H1 (cell line): ENCODE data around the gene MAP6. TPM values are rescaled to one million over a fixed set of nuclear protein-coding genes. Genes with fewer than 3 reads are reported as not detected.

ENCODE experiments used
- CTCF ChIA-PET: fragments of 300-600 bp; sonication (Branson Sonifier 250); formaldehyde crosslinking; loops from one replicate; lab custom pipeline; 2021; ENCODE audit not compliant: partially characterized antibody; lab: Charles Lee
- POLR2A ChIA-PET: fragments of 300-600 bp; sonication (Branson Sonifier 250); formaldehyde crosslinking; loops from one replicate; lab custom pipeline; 2021; ENCODE audit warnings: inconsistent platforms; ENCODE audit not compliant: partially characterized antibody; lab: Charles Lee
- DNase-seq, 2 experiments: peaks; one replicate each; pipeline versions ENCODE4 v3.0.0 to v3.0.0-alpha.2; 2010 to 2022; ENCODE audit warnings: low spot score in 2 of 2, low read depth in 1 of 2, mixed read lengths in 1 of 2
- FAIRE-seq: peaks from 2 replicates; lab custom pipeline; 2011; peaks lifted over from hg19 to GRCh38; lab: Jason Lieb, UNC
- H2AFZ ChIP-seq: 2 replicates; pipeline ENCODE4 v1.8.1; 2012; ENCODE audit warnings: low read length, inconsistent platforms
- H2AK5ac ChIP-seq: 2 replicates; pipeline ENCODE4 v1.6.1; 2013; ENCODE audit warnings: low read depth, low read length
- H2BK120ac ChIP-seq: replicated peaks from 2 replicates; pipeline ENCODE3; 2013; ENCODE audit warnings: low read depth, low read length, inconsistent platforms
- H2BK12ac ChIP-seq: 2 replicates; pipeline ENCODE4 v1.6.1; 2013; ENCODE audit warnings: low read depth, low read length
- H2BK15ac ChIP-seq: 2 replicates; pipeline ENCODE4 v1.6.1; 2013; ENCODE audit warnings: low read length
- H2BK20ac ChIP-seq: 2 replicates; pipeline ENCODE4 v1.6.1; 2013; ENCODE audit warnings: low read length
- H2BK5ac ChIP-seq: 2 replicates; pipeline ENCODE4 v1.6.1; 2013; ENCODE audit warnings: low read depth, low read length
- H3K14ac ChIP-seq: 2 replicates; pipeline ENCODE4 v1.6.1; 2013; ENCODE audit warnings: inconsistent platforms; ENCODE audit not compliant: insufficient read length
- H3K18ac ChIP-seq: 2 replicates; pipeline ENCODE4 v1.6.1; 2013; ENCODE audit warnings: low read length; ENCODE audit errors: extremely low read depth
- H3K23ac ChIP-seq: 2 replicates; pipeline ENCODE4 v1.6.1; 2013; ENCODE audit warnings: inconsistent platforms; ENCODE audit not compliant: insufficient read length
- H3K23me2 ChIP-seq: 2 replicates; pipeline ENCODE4 v1.6.1; 2013; ENCODE audit warnings: low read depth, low read length
- H3K27ac ChIP-seq: 2 replicates; pipeline ENCODE4 v1.6.1; 2011; ENCODE audit warnings: low read depth, low read length, inconsistent platforms
- H3K27me3 ChIP-seq, 4 experiments: replicated peaks in 1 of 4; 1 replicate in 1 of 4; 2 replicates in 3 of 4; pipeline versions ENCODE4 v1.6.1 to v1.8.1; 2011 to 2013; ENCODE audit warnings: low read length in 3 of 4, mild to moderate bottlenecking in 3 of 4, inconsistent platforms in 2 of 4, mixed read lengths in 2 of 4, moderate library complexity in 1 of 4; ENCODE audit not compliant: control insufficient read depth in 3 of 4, insufficient read depth in 3 of 4; ENCODE audit errors: extremely low read depth in 1 of 4
- H3K36me3 ChIP-seq, 4 experiments: 2 replicates each; pipeline versions ENCODE4 v1.6.1 to v1.8.1; 2011 to 2013; ENCODE audit warnings: mild to moderate bottlenecking in 4 of 4, low read length in 3 of 4, moderate library complexity in 2 of 4, control low read depth in 1 of 4, inconsistent platforms in 1 of 4; ENCODE audit not compliant: insufficient read depth in 4 of 4, control insufficient read depth in 2 of 4
- H3K4ac ChIP-seq: replicated peaks from 2 replicates; pipeline ENCODE3; 2013; ENCODE audit warnings: low read length, low read depth, mixed read lengths, inconsistent platforms; ENCODE audit not compliant: insufficient read length
- H3K4me1 ChIP-seq, 4 experiments: replicated peaks in 1 of 4; 1 replicate in 1 of 4; 2 replicates in 3 of 4; pipeline versions ENCODE4 v1.6.1 to v1.8.1; 2011 to 2013; ENCODE audit warnings: low read length in 3 of 4, inconsistent platforms in 2 of 4, mixed read lengths in 1 of 4; ENCODE audit not compliant: insufficient read depth in 4 of 4, control insufficient read depth in 3 of 4
- H3K4me2 ChIP-seq, 2 experiments: 2 replicates each; pipeline versions ENCODE4 v1.6.1 to v1.8.1; 2011 to 2013; ENCODE audit warnings: low read depth in 2 of 2, low read length in 2 of 2, control low read depth in 1 of 2, inconsistent platforms in 1 of 2, mild to moderate bottlenecking in 1 of 2; ENCODE audit not compliant: insufficient read depth in 1 of 2
- H3K4me3 ChIP-seq, 4 experiments: fragments of 200-600, 300-600 bp in 1 of 4; sonication (generic), shearing (Covaris generic), sonication (Bioruptor Twin) in 1 of 4; 2 replicates each; pipeline versions ENCODE4 v1.5.1 to v1.8.1; 2011 to 2016; ENCODE audit warnings: low read length in 4 of 4, low read depth in 3 of 4, control low read depth in 2 of 4, inconsistent platforms in 2 of 4, mild to moderate bottlenecking in 2 of 4, mixed read lengths in 1 of 4, moderate library complexity in 1 of 4; ENCODE audit not compliant: insufficient read depth in 2 of 4; ENCODE audit errors: extremely low read depth in 1 of 4
- H3K56ac ChIP-seq: replicated peaks from 2 replicates; pipeline ENCODE3; 2013; ENCODE audit warnings: low read depth, mild to moderate bottlenecking, mixed read lengths, low read length, inconsistent platforms; ENCODE audit not compliant: insufficient read length
- H3K79me1 ChIP-seq: 2 replicates; pipeline ENCODE4 v1.6.1; 2013; ENCODE audit warnings: low read depth, low read length, control low read depth
- H3K79me2 ChIP-seq, 2 experiments: 2 replicates each; pipeline versions ENCODE4 v1.6.1 to v1.8.1; 2012 to 2013; ENCODE audit warnings: low read length in 2 of 2, mild to moderate bottlenecking in 2 of 2, inconsistent platforms in 1 of 2; ENCODE audit not compliant: insufficient read depth in 2 of 2, control insufficient read depth in 1 of 2
- H3K9ac ChIP-seq, 4 experiments: replicated peaks in 1 of 4; 1 replicate in 1 of 4; 2 replicates in 3 of 4; pipeline versions ENCODE4 v1.6.1 to v1.8.1; 2011 to 2013; ENCODE audit warnings: low read depth in 3 of 4, low read length in 3 of 4, control low read depth in 2 of 4, mild to moderate bottlenecking in 2 of 4, moderate library complexity in 2 of 4, inconsistent platforms in 1 of 4; ENCODE audit errors: extremely low read depth in 1 of 4
- H3K9me3 ChIP-seq, 2 experiments: 2 replicates each; pipeline versions ENCODE4 v1.6.1 to v1.8.1; 2012 to 2013; ENCODE audit warnings: mild to moderate bottlenecking in 2 of 2, moderate library complexity in 2 of 2, control low read depth in 1 of 2, inconsistent platforms in 1 of 2, low read depth in 1 of 2, low read length in 1 of 2, mixed read lengths in 1 of 2; ENCODE audit not compliant: insufficient read depth in 2 of 2
- H4K20me1 ChIP-seq, 2 experiments: replicated peaks in 1 of 2; 2 replicates each; pipeline versions ENCODE3 to v1.8.1; 2011 to 2013; ENCODE audit warnings: inconsistent platforms in 2 of 2, low read length in 2 of 2, mild to moderate bottlenecking in 1 of 2; ENCODE audit not compliant: insufficient read depth in 2 of 2, control insufficient read depth in 1 of 2
- H4K5ac ChIP-seq: 2 replicates; pipeline ENCODE4 v1.6.1; 2013; ENCODE audit warnings: low read length, low read depth, mixed read lengths, inconsistent platforms; ENCODE audit not compliant: insufficient read length
- H4K8ac ChIP-seq: 2 replicates; pipeline ENCODE4 v1.8.0; 2013; ENCODE audit warnings: mild to moderate bottlenecking, moderate library complexity, low read length, inconsistent platforms; ENCODE audit not compliant: insufficient read depth; ENCODE audit errors: extremely low read depth
- H4K91ac ChIP-seq: replicated peaks from 2 replicates; pipeline ENCODE3; 2013; ENCODE audit warnings: low read length, mixed read lengths, inconsistent platforms; ENCODE audit not compliant: insufficient read length
- ASH2L ChIP-seq: fragments of 200-600, 300-600 bp; sonication (generic); IDR thresholded peaks from one replicate; pipeline ENCODE4 v1.7.1; 2017; ENCODE audit warnings: low read length
- FOSL1 ChIP-seq: IDR thresholded peaks from 2 replicates; pipeline ENCODE4 v1.6.1; 2011; ENCODE audit warnings: mild to moderate bottlenecking, low read depth, low read length, moderate library complexity; ENCODE audit not compliant: insufficient read depth
- GTF2F1 ChIP-seq: IDR thresholded peaks from 2 replicates; pipeline ENCODE4 v1.6.1; 2012; ENCODE audit warnings: low read depth, low read length, improper control_type of control experiment, borderline replicate concordance
- KDM1A ChIP-seq: fragments of 200-600, 300-600 bp; sonication (generic); IDR thresholded peaks from 2 replicates; pipeline ENCODE4 v1.7.1; 2016; ENCODE audit warnings: mild to moderate bottlenecking, low read length, borderline replicate concordance
- KDM4A ChIP-seq: IDR thresholded peaks from one replicate; pipeline ENCODE4 v1.7.1; 2012; ENCODE audit warnings: low read depth, mild to moderate bottlenecking, moderate library complexity, low read length, inconsistent platforms; ENCODE audit not compliant: severe bottlenecking
- NANOG ChIP-seq: IDR thresholded peaks from 2 replicates; pipeline ENCODE4 v1.6.1; 2011; ENCODE audit warnings: low read length, low read depth, mild to moderate bottlenecking, inconsistent platforms; ENCODE audit not compliant: insufficient read depth, poor library complexity, severe bottlenecking
- SP1 ChIP-seq: IDR thresholded peaks from 2 replicates; pipeline ENCODE4 v1.6.1; 2011; ENCODE audit warnings: low read depth, low read length
- WGBS, 2 experiments: shearing (Covaris generic) in 1 of 2; methylation state at CpG; one replicate each; pipeline versions ENCODE4 v1.1.6 to v1.1.7; 2013 to 2015; ENCODE audit warnings: low lambda C conversion rate in 2 of 2, mixed read lengths in 2 of 2, inconsistent platforms in 1 of 2, low coverage in 1 of 2, missing lambda C conversion rate in 1 of 2; ENCODE audit not compliant: insufficient replicate concordance in 2 of 2, insufficient coverage in 1 of 2, insufficient read length in 1 of 2; ENCODE audit errors: extremely low coverage in 1 of 2, missing lambda C conversion rate in 1 of 2; 5-methylcytosine and 5-hydroxymethylcytosine counted together
- polyA plus RNA-seq, 7 experiments: library from polyadenylated mRNA; depleted of rRNA in 3 of 7; stranded (reverse) in 5 of 7; unstranded in 2 of 7; fragments of >200 nt in 5 of 7; fragments of 200-250 nt in 2 of 7; gene quantifications; 1 replicate in 5 of 7; 2 replicates in 1 of 7; 4 replicates in 1 of 7; pipeline versions ENCODE4 v1.2.1 to v1.2.3, GENCODE V29; 2011 to 2013; ENCODE audit warnings: missing spikeins in 2 of 7, mixed read lengths in 2 of 7
- total RNA-seq: library from RNA; stranded (reverse); fragmentation: NEBNext Ultra II Directional; extraction: Animal tissue kit (Norgen Biotek cat#: 25700); gene quantifications from 2 replicates; pipeline ENCODE4 v1.2.1, GENCODE V29; 2021
- TF ChIP-seq, protein P1 (sequence below): IDR thresholded peaks from 2 replicates; pipeline ENCODE4 v1.6.1; 2011; ENCODE audit warnings: low read length, improper control_type of control experiment

The MAP6 gene
- total and polyA plus RNA-seq, 2 of the 8 experiments (the other 6 are each of a cell fraction or from before 2014, with no cell fraction given): 0.54 to 0.89 TPM

DNA sequence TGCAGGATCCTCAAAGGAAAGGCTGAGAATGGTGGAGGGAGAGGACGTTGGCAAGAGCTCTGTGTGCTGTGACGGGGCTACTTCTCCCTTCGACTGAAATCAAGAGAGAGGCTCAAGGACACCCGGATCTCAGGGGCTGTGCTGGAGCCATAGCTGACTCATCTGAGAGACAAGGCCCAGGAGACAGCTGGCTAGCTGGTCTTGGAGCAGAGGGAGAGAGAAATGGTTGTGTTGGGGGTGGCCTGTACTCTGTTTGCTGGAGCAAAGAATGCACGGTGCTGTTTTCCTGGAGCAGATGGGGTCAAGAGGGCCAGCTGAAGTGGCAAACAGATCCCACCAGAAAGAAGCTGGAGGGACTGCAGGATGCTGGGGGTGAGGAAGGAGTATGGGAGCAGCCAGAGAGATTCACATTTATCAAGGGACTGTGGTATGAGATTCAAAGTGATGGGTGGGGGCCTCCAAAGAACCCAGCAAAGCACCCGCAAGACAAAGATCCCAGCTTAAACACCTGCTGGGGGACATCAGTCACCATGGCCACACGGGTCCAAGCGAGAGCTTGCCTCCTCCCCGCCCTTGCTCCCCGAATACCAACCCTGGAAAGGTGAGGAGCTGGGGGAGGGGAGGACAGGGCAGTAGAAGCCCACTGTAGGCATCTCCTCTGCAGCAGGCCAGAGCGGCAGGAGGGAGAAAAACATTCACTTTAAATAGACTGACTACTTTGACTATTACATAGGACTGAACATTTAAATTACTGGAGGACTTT lies 40.8 kb downstream of the MAP6 start:
- Histone ChIP-seq H3K23ac (no peak overlapping the region), H2AK5ac (no peak overlapping the region), H3K4me3 (no peak overlapping the region), H4K5ac (no peak overlapping the region), H4K8ac (no peak overlapping the region), H4K91ac (no peak overlapping the region), H3K14ac (no peak overlapping the region), H2BK120ac (no peak overlapping the region), H3K9me3 (no peaks in the 10 kb centered on the region), H3K79me1 (no peaks in the 10 kb centered on the region), H2BK20ac (peak overlapping the region; percentile 81; the same call in 1 of the 2 replicates), H2BK5ac (peak overlapping the region; percentile 26; the same call in 1 of the 2 replicates), H2BK12ac (peak overlapping the region; percentile 28; the same call in 1 of the 2 replicates), H3K9ac (no peak overlapping the region), H3K36me3 (no peaks in the 10 kb centered on the region), H4K20me1 (no peaks in the 10 kb centered on the region), H3K4me1 (peaks cover 0 to 20% (median 13%) of the 10 kb centered on the region in 4 experiments; a peak in 6 of 7 replicates), H3K4me2 (peak overlapping the region; percentile 10 to 30; a peak in 2 of 4 replicates), H3K27me3 (no peaks in the 10 kb centered on the region), H3K18ac (peak overlapping the region; percentile 19; the same call in 1 of the 2 replicates), H3K4ac (no peak overlapping the region), H2AFZ (peak overlapping the region; percentile 42; the same call in 1 of the 2 replicates), H3K56ac (no peak overlapping the region), H3K79me2 (no peaks in the 10 kb centered on the region), H3K27ac (no peak overlapping the region), H2BK15ac (peak overlapping the region; percentile 55), H3K23me2 (no peaks in the 10 kb centered on the region)
- 62% methylated on average over 11 of the region's 11 CpGs; no CpG with 5 or more reads in 1 of the 2 experiments for WGBS, 2 experiments
- CTCF ChIA-PET: interaction anchor here (0.8 to 4.3 kb wide), 8 partner anchors 9 to 79 kb away, joined by 3 to 28 read pairs (median 4); no protein-coding TSS in a partner anchor
- POLR2A ChIA-PET: interaction anchor here (1.0 kb wide), 2 partner anchors 15 to 74 kb away, joined by 3 to 4 read pairs; no protein-coding TSS in a partner anchor
- DNase-seq (no peak), FAIRE-seq (no peak)
- TF ChIP-seq KDM4A (peak; percentile 25), GTF2F1 (no peak), KDM1A (no peak), FOSL1 (no peak), ASH2L (peak; percentile 52), NANOG (peak; percentile 60), SP1 (peak; percentile 43; the same call in 1 of the 2 replicates)
- TF ChIP-seq, protein P1, sequence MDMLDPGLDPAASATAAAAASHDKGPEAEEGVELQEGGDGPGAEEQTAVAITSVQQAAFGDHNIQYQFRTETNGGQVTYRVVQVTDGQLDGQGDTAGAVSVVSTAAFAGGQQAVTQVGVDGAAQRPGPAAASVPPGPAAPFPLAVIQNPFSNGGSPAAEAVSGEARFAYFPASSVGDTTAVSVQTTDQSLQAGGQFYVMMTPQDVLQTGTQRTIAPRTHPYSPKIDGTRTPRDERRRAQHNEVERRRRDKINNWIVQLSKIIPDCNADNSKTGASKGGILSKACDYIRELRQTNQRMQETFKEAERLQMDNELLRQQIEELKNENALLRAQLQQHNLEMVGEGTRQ: no peak
